AG08396 (cell line): Measurements from ENCODE around the gene COQ7.

Source experiments
- DNase-seq: peaks from one replicate; pipeline ENCODE4 v3.0.0; 2012; ENCODE audit warnings: low spot score, mixed read lengths

COQ7 gene

DNA sequence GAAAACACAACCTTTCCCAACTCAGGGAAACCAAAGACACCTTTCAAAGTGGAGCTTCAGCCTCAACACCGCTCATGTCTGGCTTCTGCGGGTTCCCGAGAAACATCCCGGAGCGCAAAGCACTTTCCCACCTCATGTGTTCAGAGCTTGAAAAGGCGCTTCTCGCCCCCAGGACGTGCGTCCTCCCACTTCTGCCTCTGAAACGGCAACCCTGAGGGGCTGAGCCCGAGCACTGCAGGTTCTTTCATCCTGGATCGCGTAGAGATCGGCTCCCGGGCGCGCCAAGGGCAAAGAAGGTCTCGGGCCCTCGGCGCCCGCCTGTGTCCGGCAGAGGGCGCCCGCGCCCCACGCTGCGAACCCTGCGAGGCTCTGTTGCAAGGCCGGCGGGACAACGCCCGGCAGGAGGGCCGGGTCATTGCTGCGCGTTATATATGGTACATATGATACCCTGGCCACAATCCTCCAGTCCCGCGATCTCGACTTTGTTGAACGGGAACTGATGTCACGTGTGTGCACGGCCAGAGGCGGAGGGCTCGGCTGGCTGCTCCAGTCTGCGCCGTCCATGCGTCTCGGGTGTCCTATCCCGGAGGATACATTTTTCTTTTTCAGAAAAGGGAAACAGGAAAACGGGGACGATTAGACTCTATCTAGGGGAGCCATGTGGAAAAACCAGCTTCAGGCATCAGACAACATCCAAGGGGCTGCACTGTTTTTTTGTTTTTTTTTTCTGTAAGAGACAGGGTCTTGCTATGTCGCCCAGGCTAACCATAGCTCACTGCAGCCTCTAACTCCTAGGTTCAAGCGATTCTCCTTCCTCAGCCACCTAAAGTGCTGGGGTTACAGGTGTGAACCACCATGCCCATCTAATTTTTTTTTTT is 19.1 kb downstream of the COQ7 start:
- DNase-seq = peak; percentile 89

DNA sequence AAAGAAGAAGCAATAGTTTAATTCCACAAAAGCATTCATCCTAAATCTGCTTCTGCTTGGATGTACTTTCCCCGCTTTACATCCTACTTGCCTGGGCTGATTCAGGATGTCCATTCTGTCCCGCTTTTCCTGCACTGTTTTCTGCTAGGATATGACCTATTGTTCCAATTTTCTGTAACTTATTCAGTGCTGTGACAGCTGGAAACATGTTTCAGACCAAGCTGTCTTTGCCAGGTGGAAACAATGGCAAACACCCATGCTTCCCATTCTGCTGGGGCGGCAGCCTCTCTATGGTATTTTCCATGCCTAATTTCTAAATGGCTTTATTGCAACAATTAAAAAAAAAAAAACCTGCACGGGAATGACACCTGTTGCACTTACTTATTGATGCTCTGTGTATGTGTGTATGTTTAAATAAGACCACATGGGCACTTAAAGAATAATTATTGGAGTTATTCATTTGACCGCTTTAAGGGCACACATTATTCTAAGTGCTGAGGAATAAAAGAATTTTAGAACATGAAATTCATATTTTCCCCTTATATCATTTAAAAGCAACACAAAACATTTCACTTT is 21.0 kb downstream of the COQ7 start:
- no peak for DNase-seq

DNA sequence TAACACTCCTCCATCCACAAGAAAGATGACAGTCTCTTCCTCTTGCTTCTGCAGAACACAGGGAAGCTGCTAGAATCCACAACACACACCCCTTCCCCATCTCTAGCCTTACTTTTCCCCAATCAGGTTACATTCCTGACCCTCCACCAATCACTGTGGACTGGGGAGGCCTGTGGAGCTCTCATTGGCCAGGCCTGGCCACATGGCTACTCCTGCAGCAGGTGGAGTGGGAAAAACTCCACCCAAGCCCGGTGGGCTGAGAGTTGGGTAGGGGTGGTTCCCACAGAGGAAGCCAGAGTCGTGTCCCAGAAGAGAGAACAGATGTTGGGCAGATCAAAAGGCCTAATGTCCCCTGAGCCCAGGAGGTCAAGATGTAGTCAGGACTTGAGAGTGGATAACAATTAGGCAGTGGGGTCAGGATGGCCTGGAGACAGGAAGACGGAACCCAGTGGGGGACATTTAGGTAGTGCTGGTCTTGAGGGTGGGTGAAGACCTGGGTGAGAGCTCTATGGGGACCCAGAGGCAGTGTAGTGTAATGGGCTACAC is 22.1 kb downstream of the COQ7 start:
- DNase-seq = no peak

DNA sequence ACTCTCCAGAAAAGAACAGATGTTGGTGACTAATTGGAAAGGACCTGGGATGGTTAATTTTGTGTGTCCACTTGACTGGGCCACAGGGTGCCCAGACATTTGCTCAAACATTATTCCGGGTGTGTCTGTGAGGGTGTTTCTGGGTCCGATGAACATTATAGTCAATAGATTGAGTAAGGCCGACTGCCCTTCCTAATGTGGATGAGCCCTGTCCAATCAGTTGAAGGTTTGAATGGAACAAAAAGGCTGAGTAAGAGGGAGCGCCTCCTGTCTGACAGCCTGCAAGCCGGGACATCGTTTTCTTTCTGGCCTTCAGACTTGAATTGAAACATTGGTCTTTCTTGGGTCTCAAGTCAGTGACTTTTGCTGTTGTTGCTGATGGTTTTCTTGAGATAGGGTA is 23.5 kb downstream of the COQ7 start:
- no peak for DNase-seq

DNA sequence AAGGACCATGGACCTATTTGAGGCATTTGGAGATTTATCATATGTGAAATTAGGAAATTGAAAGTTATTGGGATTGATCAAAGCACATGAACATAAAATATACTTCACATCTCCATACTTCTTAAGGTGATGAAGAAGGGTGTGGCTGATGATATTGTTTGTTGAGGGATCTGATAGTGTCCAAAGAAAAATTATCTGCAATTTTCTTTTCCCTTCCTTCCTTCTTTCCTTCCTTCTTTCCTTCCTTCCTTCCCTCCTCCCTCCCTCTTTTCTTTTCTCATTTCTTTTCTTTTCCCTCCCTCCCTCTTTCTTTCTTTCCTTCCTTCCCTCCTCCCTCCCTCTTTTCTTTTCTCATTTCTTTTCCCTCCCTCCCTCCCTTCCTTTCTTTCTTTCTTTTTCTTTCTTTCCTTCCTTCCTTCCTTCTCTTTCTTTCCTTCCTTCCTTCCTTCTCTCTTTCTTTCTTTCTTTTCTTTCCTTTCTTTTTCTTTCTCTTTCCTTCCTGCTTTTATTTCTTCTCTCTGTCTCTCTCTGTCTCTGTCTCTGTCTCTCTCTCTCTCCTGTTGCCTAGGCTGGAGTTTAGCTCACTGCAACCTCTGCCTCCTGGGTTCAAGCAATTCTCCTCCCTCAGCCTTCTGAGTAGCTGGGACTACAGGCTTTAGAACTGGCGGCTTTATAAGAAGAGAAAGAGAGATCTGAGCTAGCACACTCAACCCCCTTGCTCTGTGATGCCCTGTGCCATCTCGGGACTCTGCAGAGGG is 25.4 kb downstream of the COQ7 start:
- DNase-seq = no peak

DNA sequence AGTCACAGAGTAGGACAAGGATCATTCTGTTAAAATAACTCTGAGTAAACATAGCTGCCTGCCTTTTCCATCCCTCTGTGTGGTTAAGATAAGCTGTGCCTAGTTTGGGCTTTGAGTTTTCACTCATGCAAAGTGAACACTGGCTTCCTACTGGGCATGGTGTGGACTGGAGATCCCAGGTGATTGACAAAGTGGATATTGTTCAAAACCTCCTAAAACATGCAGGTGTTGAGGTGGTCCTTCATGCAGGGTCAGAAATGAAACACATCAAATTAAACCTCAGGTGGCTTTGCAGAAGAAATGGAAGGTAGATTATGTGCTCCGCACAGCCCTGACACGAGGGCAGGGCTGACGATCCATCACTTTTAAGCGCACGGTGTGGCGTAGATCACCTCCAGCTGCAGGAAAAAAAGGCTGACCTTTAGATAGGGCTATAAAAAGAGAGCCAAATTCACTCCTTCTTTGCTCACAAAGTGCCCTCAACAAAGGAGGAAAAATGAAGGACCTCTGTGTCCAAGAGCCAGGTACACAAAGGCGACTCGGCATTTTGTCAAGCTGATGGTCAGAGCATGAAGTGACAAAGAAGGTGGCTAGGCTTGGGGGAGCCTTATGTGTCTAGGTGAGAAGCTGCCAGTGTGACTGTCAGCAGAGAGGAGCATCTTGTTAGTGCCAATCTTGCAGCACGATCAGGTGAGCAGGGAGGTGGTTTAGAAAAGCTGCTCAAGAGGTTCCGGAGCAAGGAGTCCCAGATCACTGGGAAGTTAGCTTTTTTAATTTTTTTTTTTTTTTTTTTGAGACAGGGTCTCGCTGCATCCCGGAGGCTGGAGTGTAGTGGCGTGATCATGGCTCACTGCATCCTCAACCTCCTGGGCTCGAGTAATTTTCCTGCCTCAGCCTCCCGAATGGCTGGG is 26.5 kb downstream of the COQ7 start:
- no peak for DNase-seq

DNA sequence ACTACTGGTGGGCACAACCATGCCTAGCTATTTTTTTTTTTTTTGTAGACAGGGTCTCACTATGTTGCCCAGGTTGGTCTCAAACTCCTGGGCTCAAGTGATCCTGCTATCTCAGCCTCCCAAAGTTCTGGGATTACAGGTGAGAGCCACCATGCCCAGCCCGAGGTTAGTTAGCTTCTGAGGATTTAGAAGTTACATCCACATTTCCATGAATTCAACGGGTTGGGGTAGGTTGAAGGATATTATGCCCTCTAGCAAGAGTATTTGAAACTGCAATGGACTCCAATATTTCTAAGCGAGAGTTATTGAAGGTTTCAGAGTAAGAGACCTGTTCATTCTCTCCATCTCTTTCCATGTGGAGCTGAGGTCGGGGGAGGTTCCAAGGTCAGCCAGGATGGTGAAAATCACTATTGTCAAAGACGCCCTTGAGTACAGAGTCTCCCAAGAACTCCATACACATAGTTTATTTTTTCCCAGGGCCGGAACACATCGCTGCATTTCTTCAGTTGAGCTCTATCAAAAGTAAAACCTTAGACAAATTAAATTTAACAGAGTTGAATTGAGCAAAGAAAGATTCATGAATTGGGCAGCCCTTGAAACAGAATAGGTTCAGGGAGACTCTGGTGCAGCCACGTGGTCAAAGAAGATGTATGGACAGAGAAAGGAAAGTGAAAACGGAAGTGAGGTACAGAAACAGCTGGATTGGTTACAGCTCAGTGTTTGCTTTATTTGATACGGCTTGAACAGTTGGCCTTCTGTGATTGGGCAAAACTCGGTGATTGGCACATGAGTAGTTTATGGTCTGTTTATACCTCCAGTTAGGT is 27.3 kb downstream of the COQ7 start:
- no peak for DNase-seq

DNA sequence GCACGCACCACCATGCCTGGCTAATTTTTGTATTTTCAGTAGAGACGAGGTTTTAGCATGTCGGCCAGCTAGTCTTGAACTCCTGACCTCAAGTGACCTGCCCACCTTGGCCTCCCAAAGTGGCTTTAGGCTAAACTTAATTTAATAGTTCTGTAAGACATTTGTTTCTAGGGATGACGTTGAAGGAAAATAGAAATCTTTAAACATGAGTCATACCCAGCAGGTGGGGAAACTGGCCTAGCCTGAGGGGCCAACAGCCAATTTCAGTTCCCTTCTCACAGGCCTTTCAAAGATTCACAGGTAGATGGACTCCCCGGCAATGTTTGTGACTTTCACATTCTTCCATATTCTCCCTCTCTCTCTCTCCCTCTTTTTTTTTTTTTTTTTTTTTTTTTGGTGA is 28.2 kb downstream of the COQ7 start:
- no peak for DNase-seq

DNA sequence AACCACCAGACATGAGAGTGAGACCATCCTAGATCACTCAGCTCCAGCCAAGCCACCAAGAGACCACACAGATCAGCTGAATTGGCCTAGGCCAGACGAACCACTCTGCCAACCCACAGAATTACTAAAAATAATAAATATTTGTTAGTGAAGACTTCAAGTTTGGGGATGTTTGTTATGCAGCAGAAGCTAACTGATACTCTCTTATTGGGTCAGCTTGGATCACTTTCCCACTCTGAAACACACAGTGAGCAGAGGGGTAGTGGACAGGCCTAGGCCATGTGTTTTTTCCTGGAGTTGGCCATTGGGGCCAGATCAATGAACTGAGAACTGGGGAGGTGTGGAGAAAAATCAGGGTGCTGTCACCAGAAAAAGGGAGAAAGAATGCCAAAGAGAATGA is 30.8 kb downstream of the COQ7 start:
- no peak for DNase-seq

DNA sequence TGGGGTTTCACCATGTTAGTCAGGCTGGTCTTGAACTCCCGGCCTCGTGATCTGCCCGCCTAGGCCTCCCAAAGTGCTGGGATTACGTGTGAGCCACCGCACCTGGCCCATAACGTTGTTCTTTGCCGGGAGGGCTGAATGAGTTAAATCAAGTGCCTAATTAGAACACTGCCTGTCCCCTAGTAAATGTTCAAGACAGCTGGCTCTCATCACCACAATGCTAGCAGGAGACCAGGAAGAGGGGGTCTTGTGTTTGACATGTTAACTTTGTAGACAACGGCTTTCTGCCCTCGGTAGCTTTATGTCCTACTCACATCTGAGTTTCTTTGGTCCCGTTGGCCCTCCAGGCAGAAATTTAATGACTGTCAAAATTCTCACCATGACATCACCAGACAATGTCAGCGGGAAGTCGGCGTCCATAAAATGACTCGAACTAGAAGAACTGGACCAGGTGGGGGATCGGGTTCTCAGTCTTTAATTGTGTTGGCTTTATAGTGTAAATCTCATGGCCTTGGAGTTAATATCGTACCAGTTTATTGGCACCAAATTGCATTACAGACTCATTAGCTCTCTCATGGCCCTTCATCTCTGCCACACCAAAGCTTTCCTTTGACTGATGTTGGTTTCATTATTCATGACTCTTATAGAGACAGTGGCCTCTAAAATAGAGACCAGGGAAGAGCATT is 34.9 kb downstream of the COQ7 start:
- no peak for DNase-seq

DNA sequence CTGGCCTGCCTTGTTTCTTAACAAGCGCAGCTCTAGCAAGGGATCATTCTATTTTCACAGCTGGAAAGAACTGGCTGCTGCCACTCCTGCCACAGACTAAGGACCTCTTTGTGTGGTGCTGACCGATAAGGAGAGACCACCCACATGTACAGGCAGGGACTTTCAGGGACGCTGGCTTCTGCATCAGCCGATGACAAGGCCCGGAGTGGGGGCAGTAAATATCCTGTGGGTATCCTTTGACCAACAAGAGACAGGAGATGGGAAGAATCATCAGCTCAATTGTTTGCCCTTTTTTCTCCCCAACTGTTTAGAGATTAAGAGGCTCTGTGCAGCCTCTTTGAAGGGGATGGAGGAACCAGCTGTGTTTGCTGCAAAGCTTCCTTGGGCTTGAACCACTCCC is 37.2 kb downstream of the COQ7 start:
- DNase-seq = no peak

DNA sequence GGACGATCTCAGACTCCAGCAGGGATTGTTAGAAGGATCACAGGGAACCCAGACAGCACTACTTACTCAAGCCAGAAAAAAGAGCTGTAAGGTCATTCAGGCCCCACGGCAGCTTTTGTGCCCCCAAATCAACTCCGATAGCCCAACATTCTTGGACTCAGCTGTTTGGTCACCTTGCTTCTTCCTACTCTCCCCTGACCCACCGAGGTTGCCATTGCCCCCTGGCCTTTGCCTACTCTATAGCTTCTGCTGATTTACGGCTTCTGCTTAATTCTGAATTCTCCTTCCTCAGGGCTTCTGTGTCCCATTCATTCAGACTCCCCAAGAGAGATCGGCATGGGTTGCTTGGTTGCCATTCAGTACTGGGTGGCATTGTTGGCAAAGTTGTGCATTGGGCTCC is 37.7 kb downstream of the COQ7 start:
- DNase-seq = no peak

DNA sequence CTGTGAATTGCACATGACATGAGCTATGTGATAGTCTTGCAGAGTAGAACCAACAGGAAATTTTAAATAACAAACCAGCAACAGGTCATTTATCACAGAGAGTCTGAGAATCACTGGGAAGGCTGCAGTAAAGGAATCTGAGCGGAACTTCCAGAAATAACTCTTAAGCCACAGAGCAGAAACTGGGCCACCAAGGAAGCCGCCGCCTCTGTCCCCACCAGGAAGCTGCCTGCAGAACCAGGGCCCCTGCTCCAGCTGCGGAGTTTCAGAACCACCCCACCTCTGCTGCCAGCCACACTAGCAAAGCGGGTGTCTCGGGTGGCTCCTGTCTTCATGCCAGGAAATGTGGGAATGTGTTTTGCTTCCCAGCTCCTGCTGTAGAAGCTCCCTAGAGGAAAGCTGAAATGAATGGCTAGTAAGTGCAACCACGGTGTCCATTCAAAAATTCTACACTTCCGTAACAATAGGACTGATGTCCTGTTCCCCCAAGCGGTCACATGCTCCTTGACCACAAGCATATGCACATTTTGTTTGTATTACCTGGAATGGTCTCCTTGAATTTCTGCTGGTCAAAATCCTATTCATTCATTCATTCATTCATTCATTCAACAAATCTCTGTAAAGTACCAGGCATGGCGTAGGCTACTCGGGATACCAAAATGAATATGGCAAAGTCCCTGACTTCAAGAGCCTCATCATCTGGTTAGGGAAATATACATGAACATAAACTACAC is 38.6 kb downstream of the COQ7 start:
- peak; percentile 20 for DNase-seq

DNA sequence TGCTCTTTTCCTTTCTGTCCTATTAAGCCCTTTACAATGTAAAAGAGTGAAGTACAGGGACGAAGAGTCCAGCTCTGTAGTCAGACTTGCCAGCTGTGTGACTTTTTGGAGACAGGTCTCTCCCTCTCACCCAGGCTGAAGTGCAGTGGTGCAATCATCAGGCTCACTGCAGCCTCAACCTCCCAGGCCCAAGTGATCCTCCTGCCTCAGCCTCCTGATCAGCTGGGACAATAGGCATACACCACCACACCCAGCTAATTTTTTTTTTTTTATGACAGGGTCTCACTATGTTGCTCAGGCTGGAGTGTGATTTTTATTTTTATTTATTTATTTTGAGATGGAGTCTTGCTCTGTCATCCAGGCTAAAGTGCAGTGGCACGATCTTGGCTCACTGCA is 39.2 kb downstream of the COQ7 start:
- DNase-seq = no peak

DNA sequence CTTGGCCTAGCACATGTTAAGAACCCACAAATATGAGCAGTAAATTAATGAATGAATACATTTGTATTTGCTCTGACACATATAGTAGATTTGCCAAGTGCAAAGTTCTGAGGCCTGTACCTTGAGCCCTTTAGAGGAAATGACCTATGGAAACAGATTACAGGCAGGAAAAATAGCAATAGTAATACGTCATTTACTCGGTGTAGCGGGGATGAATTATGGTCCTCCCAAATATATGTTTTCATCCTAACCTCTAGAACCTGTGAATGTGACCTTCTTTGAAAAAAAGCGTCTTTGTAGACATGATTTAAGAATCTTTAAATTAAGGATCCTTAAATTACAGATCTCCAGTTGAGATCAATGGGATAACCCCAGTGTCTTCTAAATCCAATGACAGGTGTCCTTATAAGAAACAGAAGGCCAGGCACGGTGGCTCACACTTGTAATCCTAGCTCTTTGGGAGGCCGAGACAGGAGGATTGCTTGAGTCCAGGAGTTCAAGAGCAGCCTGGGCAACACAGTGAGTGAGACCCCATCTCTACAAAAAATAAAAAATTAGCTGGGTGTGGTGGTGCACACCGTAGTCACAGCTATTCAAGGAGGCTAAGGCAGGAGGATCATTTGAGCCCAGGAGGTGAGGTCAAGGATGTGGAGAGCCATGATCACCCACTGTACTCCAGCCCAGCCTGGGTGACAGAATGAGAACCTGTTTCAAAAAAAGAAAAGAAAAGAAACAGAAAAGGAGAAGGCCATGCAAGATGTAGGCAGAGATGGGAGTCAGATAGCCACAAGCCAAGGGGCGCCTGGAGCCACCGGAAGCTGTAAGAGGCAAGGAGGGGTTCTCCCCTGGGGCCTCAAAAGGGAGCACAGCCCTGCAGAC is 41.2 kb downstream of the COQ7 start:
- DNase-seq = no peak

DNA sequence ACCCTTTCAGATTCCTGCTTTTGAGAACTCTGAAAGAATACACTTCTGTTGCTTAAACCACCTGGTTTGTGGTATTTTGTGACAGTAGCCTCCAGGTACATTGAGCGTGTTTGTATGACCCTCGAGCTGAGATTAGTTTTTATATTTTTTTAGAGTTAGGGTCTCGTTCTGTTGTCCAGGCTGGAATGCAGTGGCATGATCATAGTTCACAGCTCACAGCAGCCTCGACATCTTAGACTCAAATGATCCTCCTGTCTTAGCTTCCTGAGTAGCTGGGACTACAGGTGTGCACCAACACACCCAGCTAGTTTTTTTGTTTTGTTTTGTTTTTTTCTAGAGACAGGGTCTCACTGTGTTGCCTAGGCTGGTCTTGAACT is 41.9 kb downstream of the COQ7 start:
- no peak for DNase-seq

DNA sequence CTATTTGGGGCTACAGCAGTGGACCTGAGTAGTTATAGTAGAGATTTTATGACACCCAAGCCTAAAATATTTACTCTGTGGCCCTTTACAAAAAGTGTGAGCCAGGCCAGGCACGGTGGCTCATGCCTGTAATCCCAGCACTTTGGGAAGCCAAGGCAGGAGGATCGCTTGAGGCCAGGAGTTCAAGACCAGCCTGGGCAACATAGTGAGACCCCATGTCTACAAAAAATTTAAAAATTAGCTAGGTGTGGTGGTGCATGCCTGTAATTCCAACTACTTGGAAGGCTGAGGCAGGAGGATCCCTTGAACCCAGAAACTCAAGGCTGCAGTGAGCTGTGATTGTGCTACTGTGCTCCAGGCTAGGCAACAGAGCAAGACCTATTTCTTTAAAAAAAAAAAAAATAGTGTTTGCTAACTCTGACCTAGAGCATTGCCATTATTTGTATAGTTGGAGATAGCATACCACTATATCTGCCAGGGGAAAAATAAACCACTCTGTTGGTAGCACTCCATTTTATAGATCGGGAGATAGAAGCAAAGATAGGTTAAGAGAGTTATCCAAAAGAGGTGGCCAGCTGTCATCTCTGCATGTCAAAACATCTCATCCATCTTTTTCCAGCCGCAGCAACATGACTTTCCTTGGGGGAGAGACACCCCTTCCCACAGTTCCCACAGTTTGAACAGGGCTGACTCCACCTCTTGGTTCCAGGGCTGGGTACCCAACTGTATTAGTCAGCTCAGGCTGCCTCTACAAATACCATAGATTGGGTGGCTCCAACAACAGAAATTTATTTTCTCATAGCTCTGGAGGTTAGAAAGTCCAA is 43.3 kb downstream of the COQ7 start:
- DNase-seq = no peak

DNA sequence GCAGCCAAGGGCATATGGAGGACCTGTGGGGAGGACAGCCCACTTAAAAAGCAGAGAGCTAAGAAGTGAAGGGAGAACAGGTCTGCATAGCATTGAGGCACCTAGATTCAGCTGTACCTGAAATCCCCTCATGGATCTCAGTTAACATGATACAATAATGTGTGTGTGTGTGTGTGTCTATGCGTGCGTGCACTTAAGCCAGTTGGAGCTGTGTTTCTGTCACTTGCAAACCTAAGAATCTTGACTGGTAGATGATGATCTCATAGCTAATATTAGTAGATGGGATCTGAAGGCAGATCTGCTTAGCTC is 44.6 kb downstream of the COQ7 start:
- DNase-seq = no peak
